HG03342 (cell line): ENCODE data around the gene ERN2.

Source experiments
- ATAC-seq: cut with Tn5 transposase; IDR thresholded peaks from one replicate; pipeline ENCODE4 v1.9.1; 2021; ENCODE audit warnings: mild to moderate bottlenecking, moderate library complexity; ENCODE audit not compliant: unreplicated experiment

ERN2 gene

DNA sequence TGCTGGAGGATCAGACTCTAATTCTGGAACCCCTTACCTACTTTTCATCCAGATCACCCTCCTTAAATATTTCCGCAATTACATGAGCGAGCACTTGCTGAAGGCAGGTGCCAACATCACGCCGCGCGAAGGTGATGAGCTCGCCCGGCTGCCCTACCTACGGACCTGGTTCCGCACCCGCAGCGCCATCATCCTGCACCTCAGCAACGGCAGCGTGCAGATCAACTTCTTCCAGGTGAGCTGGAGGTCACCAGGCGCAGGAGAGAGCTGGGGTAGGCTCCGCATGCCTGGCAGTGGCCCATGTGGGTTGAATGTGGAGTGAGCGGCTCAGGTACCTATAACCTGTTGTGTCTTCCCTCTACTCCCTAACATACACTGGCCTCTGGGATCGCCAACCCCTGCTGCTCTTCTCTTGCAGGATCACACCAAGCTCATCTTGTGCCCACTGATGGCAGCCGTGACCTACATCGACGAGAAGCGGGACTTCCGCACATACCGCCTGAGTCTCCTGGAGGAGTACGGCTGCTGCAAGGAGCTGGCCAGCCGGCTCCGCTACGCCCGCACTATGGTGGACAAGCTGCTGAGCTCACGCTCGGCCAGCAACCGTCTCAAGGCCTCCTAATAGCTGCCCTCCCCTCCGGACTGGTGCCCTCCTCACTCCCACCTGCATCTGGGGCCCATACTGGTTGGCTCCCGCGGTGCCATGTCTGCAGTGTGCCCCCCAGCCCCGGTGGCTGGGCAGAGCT, 23.4 kb downstream of the ERN2 start:
- ATAC-seq = no peak

- no peak for ATAC-seq
Observed at GRCh38 chr16:23687034-23687808, 25.8 kb downstream of the ERN2 start.

- ATAC-seq = no peak
Observed at GRCh38 chr16:23683487-23683886, 29.5 kb downstream of the ERN2 start.

- no peak for ATAC-seq
Observed at GRCh38 chr16:23682181-23682580, 30.8 kb downstream of the ERN2 start.

DNA sequence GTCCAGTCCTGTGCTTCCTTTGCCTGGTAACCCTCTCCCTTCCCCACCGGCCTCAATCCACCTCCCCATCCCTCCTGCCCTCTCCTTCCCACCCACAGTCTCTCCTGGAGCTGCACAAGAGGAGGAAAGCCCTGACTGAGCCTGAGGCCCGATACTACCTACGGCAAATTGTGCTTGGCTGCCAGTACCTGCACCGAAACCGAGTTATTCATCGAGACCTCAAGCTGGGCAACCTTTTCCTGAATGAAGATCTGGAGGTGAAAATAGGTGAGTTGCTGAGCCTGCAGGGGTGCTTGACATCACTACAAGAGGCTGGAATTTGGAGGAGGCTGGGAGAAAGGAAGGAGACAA, 33.1 kb downstream of the ERN2 start:
- ATAC-seq = no peak

DNA sequence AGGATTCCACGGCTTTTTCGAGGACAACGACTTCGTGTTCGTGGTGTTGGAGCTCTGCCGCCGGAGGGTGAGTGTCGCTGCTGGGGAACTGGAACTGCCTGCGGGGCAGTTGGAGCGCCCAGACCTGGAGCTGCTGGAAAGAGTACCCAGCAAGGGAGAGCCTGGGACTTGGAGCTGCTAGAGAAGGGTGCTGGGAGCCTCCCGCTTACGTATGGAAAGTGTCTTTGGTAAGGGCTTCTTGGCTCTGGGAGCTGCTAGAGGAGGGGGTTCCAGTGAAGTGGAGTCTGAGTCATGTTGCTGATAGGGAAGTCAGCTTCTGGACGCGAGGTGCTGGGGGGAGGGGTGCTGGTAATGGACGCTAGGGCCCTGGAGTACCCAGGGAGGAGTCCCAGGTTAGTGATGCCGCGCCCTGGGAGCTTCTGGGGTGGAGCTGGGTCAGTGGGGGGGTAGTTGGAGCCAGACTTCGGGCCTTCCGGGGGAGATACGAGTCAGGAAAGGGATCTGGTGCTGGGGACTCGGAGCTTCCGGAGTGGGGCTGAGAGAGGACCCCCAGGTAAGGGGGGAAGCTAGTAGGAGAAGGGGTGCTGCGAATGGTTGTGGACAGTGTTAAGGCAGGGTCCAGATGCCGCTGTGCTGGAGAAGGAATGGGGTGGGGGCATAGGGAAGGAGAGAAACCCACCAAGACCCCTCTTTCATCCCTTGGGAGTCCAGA, 33.6 kb downstream of the ERN2 start:
- no peak for ATAC-seq

DNA sequence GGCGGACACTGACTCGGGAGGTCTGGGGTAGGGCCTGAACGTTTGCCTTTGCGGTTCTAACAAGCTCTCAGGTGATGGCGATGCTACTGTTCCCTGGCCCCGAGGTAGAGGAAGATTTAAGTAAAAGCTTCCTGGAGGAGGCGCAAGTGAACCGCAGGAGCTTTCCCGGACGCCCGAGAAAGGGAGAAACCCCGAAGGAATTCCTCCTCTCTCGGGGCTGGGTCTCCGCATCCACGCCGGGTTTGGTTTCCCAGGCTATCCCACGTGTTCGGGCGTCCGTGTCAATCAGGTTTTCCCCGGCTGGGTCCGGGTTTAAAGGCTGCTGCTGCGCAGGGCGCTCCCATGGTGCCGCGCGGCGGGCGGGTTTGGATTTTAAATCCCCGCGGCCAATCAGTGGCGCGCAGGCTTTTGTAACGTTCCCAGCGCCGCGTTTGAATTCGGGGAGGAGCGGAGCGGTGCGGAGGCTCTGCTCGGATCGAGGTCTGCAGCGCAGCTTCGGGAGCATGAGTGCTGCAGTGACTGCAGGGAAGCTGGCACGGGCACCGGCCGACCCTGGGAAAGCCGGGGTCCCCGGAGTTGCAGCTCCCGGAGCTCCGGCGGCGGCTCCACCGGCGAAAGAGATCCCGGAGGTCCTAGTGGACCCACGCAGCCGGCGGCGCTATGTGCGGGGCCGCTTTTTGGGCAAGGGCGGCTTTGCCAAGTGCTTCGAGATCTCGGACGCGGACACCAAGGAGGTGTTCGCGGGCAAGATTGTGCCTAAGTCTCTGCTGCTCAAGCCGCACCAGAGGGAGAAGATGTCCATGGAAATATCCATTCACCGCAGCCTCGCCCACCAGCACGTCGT, 34.4 kb downstream of the ERN2 start, which contains the start of gene PLK1:
Gene PLK1 (plus strand): TSS at position 460 of the 844 bp plus-strand sequence. CDS start 44 bp downstream, at position 504.
- peak; percentile 88 for ATAC-seq

DNA sequence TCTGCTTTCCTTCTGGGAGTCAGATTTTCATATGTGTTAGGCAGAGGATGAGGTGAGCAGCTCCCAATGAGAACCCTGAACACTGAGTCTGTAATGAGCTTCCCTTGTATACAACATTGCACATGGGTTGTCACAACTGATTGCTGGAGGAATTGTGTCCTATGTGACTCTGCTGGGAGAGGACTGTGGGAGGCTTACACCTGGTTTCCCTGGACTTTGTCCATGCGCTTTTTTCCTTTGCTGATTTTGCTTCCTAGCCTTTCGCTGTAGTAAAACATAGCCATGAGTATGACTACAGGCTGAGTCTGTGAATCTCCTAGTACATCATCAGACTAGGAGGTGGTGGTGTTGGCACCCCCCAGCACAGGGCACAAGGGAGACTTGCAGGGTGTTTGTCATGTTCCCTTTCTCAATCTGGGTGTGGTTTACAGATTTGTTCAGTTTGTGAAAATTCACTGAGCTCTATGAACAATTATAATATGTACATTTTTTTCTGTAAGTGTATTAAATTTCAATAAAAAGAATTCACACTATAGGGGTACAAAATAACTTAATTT, 36.0 kb downstream of the ERN2 start:
- no peak for ATAC-seq

- no peak for ATAC-seq
Observed at GRCh38 chr16:23673971-23674614, 38.9 kb downstream of the ERN2 start.

GRCh38 chr16:23670137-23670776, 42.8 kb downstream of the ERN2 start:
- ATAC-seq = peak; percentile 94

DNA sequence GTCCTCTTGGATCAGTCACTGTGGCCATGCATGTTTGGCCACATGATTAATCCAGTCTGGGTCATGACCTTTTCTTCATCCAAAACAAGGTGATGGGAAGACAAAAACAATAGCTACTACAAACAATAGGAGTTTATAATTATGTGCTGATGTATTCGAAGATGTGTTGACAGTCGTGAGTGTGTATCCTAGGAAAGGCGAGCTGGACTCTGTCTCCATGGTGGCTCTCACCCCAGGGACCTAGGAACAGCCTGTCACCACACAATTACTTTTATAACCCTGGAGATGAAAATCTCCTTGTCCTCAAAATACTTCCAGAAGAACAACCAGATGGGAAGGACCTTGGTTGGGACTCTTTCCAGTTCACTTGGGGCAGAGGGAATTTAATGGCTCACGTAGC, 44.1 kb downstream of the ERN2 start:
- ATAC-seq = no peak

DNA sequence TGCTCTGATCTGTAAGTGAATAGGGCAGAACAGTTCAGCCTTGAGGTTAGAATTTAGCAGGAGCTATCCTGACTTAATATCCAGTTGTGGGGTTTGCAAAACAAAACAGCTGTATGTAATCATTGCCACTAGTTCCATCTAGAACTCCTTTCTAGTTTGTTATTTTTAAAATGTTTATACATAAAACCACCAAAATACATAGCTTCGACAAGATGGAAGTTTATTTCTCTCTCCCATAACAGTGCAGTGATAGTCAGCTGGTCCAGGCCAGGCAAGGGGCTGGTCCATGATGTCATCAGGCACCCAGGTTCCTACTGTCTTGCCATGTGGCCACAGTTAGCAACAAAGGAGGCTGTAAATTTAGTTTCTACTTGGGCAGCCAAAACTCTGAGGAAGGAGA, 44.8 kb downstream of the ERN2 start:
- no peak for ATAC-seq

DNA sequence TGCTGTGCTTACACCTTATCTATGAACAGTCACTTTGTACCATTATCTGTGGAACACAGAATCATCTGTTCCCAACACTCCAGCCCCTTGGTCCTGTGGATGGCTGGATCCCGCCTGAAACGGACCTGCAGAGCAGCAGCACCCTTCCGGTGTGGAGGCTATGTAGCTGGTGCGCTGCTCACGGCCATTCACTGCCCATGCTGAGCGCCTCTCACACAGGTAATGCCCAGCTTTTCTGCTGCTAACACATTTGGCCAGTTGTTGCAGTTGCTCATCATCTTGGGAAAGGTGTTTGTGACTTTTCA, 45.7 kb downstream of the ERN2 start:
- ATAC-seq = no peak

DNA sequence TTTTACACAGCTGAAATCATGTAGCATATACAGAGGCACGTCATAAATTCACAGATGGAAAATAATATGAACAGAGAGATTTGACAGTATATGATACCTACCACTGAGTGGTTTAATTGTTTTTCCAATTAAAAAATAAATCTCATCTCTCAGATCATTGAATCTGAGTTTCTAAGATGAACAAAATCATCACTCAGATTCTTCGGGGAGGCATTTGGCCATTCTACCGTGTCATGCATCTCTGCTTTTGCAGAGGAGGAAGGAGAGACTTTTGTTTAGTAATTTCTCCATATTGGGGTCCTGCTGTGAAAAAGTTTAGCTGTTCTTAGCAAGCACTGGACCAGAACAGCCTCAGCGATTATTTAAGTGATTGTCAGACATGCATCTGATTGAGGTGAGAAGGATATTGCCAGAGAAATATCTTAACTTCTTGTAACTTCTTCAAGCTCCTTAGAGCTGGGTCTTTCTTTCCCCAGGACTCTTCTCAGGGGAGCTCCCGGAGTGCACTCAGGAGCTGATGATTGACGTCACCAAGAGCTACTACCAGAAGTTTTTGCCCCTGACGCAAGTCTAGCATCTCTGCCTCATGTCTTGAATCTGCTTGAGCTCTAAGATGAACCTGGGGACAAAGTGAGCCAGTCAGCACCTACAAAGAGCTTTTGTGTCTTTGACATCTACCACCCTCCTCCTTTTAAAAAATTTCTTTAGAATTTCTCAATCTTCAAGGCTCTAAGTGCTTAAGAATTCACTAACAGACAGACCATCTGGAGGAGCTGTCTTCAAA, 46.3 kb downstream of the ERN2 start:
- ATAC-seq = no peak

DNA sequence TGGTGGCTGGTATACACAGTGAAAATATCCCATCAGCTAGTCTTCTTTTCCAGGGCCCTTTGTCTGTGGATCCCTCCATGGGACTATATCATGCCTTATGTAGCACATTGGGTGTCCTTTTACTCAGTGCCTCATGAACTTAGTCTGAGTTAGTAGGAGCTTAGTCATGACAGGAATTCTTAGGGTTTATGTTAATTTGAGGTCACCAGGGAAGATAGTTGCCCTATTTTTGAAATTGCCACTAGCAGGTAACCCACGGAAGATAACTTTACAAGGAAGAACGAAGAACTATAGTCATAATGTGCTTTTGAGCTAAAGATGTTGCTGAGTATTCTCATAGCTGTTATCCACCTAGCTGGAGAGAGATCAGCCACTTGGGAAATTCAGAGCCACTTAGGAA, 49.1 kb downstream of the ERN2 start:
- ATAC-seq = no peak

DNA sequence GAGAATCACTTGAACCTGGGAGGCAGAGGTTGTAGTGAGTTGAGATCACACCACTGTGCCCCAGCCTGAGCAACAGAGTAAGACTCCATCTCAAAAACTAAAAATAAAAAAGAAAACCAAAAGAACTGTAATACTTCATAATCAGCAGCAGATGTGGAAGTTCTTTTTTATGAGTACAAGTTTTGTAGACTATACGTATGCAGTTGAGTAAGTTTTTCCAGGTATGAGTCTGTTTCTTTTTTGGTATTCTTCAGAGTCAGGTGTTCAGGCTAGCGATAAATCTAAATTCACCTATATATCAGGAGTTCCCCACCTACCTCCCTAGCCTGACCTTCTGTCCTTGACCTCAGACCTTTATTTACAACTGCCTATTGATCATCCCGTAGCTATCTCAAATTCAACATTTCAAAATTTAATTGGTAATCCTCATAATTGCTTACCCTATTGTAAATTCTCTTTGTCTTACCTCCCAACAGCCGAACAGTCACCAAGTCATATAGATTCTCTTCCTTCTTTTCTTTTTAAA, 61.0 kb downstream of the ERN2 start:
- no peak for ATAC-seq

DNA sequence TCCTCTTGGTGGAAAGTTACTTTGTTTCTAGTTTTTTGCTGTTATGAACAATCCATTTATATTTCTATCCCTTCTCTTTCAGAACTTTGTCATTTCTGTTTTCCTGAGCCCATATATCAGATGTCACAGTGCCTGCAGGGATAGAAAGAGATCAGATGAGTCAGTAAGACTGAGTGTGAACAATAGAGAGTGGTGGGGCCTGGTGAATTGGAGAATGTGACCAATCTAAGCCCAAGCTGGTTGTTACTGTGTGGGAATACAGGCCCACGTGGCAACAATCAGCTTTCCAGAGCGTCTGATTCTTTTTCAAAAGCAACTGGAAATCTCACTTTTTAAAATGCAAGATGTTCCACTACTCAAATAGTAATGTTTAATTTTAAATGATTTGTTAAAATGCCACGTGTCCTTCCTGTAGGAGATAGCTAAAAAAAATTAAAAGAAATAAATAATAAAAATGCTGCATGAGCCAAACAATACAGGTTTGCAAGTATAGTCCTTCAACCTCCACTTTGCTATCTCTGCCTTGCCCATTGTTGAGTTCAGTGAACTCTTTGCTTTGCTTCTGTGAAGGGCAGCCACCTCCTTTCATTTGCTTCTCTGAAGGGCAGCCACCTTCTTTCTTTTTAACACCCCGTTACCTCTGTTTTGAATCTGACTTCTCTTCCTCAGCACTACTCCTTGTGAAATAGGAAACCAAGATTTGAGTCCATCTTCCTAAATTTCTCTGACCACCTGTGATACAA, 62.2 kb downstream of the ERN2 start:
- ATAC-seq = no peak

GRCh38 chr16:23642246-23642774, 70.7 kb downstream of the ERN2 start:
- no peak for ATAC-seq
